BJ (cell line): Measurements from ENCODE around the gene TLCD4. TPM values are rescaled to one million over a fixed set of nuclear protein-coding genes. Genes with fewer than 3 reads are reported as not detected.

Experiments used
- CTCF ChIA-PET: fragments of 350-600 bp; formaldehyde crosslinking; extraction: SDS; loops from one replicate; lab custom pipeline; 2021; ENCODE audit warnings: antibody characterized with exemption, inconsistent platforms; lab: Yijun Ruan, JAX
- POLR2A ChIA-PET: fragments of 300-600 bp; sonication (Branson Sonifier 250); formaldehyde crosslinking; extraction: SDS; loops from one replicate; lab custom pipeline; 2021; ENCODE audit warnings: antibody characterized with exemption; lab: Charles Lee
- DNase-seq: peaks from one replicate; pipeline ENCODE4 v3.0.0-alpha.2; 2011; ENCODE audit warnings: low read depth
- H3K27me3 ChIP-seq: 2 replicates; pipeline ENCODE4 v1.6.0; 2011; ENCODE audit warnings: low read length; ENCODE audit not compliant: control insufficient read depth, insufficient read depth
- H3K36me3 ChIP-seq: 2 replicates; pipeline ENCODE4 v1.5.1; 2011; ENCODE audit warnings: low read length; ENCODE audit not compliant: control insufficient read depth, insufficient read depth
- H3K4me3 ChIP-seq: 2 replicates; pipeline ENCODE4 v1.5.1; 2011; ENCODE audit warnings: low read depth, mild to moderate bottlenecking, control low read depth, low read length
- CTCF ChIP-seq: IDR thresholded peaks from 2 replicates; pipeline ENCODE4 v1.5.1; 2011; ENCODE audit warnings: low read depth, mild to moderate bottlenecking, control low read depth, inconsistent platforms, low read length, moderate library complexity; ENCODE audit not compliant: insufficient read depth
- polyA minus RNA-seq: library from RNA; depleted of rRNA, polyadenylated mRNA; stranded (reverse); fragments of >200 nt; gene quantifications from 2 replicates; pipeline ENCODE4 v1.2.3, GENCODE V29; 2011; rRNA and poly(A)+ RNA removed
- polyA plus RNA-seq: library from polyadenylated mRNA; depleted of rRNA; stranded (reverse); fragments of >200 nt; gene quantifications from 2 replicates; pipeline ENCODE4 v1.2.3, GENCODE V29; 2011; rRNA removed

Gene TLCD4, protein sequence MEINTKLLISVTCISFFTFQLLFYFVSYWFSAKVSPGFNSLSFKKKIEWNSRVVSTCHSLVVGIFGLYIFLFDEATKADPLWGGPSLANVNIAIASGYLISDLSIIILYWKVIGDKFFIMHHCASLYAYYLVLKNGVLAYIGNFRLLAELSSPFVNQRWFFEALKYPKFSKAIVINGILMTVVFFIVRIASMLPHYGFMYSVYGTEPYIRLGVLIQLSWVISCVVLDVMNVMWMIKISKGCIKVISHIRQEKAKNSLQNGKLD
- polyA plus RNA-seq = 0.09 and 0.20 TPM in 2 replicates
- 0.05 and 0.33 TPM in 2 replicates for polyA minus RNA-seq

- peaks cover 8% of the 10 kb centered on the region for H3K27me3 ChIP-seq
- H3K4me3 ChIP-seq = peak within 1 kb of the TSS; percentile 44
- no peak for TF ChIP-seq CTCF
- ChIA-PET CTCF (interaction anchor here (1.3 to 1.6 kb wide), 2 partner anchors 9 to 117 kb away, joined by 4 read pairs; partner anchors contain the start of gene RWDD3), POLR2A (no interaction called here)
- no peaks in the 10 kb centered on the region for H3K36me3 ChIP-seq
- no peak for DNase-seq
Observed at GRCh38 chr1:95117207-95118066, at the start of gene TLCD4. Gene TLCD4 (plus strand): TSS chr1:95117355. CDS start chr1:95143902, 26,547 bp downstream.

DNA sequence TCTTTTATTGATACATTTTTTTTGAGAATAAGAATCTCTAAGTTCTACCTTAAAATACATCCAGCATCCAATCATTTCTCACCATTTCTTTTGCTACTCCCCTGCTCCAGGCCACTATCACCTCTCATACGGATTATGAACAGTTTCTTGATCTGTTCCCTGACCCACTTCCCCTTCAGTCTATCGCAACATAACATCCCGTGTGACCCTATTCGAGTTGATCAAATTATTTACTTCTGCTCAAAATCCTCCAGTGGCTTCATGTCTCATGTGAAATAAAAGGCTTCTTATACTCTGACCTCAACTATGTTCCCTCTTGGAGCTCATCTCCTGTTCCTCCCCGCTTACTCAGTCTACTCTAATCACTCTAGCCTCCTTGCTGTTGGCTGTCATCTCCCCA lies 49.6 kb upstream of the TLCD4 start:
- H3K36me3 ChIP-seq = no peaks in the 10 kb centered on the region; the same call in 1 of the 2 replicates
- H3K27me3 ChIP-seq = no peaks in the 10 kb centered on the region
- ChIA-PET CTCF (interaction anchor here (1.0 kb wide), 1 partner anchor 12 kb away, joined by 3 read pairs; no protein-coding TSS in a partner anchor), POLR2A (no interaction called here)
- no peak overlapping the region for H3K4me3 ChIP-seq
- no peak for TF ChIP-seq CTCF
- no peak for DNase-seq

- no peak for DNase-seq
- ChIA-PET POLR2A (no interaction called here), CTCF (no interaction called here)
- TF ChIP-seq CTCF = no peak
- no peaks in the 10 kb centered on the region; the same call in 1 of the 2 replicates for H3K36me3 ChIP-seq
- H3K27me3 ChIP-seq = no peaks in the 10 kb centered on the region
- H3K4me3 ChIP-seq = no peak overlapping the region
Observed at GRCh38 chr1:95068956-95069709, 48.0 kb upstream of the TLCD4 start.

DNA sequence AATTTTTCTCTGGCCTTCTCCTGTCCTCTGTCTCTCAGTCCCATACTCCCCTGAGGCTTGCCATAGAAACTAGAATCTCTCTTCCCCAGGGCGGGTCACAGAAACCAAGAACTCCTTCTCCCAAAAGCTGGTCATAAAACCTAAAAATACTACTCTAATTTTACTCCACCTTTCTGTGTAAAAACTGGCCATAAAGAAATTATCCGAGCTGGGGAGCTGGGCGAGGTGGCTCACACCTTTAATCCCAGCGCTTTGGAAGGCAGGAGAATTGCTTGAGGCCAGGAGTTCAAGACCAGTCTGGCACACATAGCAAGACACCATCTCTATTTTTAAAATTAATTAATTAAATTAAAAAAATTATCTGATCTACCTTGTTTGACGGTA lies 47.5 kb upstream of the TLCD4 start:
- no peaks in the 10 kb centered on the region for H3K27me3 ChIP-seq
- ChIA-PET POLR2A (no interaction called here), CTCF (no interaction called here)
- no peaks in the 10 kb centered on the region; the same call in 1 of the 2 replicates for H3K36me3 ChIP-seq
- TF ChIP-seq CTCF = no peak
- no peak overlapping the region for H3K4me3 ChIP-seq
- no peak for DNase-seq
